Fibroblast of the aortic adventitia (primary cell): Measurements from ENCODE around the gene CARTPT. TPM values are rescaled to one million over a fixed set of nuclear protein-coding genes. Genes with fewer than 3 reads are reported as not detected.
A peak's percentile ranks its signal among the peaks of the same experiment; 100 is the strongest.

Experiments
- DNase-seq: peaks from one replicate; pipeline ENCODE4 v3.0.0-alpha.2; 2010; ENCODE audit warnings: low read depth
- H3K4me3 ChIP-seq: 2 replicates; pipeline ENCODE4 v1.5.1; 2011; ENCODE audit warnings: low read depth, mild to moderate bottlenecking, control low read depth, low read length, moderate library complexity
- total RNA-seq: library from RNA; depleted of rRNA; stranded (reverse); fragments of >200 nt; gene quantifications from 2 replicates; pipeline ENCODE4 v1.2.3, GENCODE V29; 2012; ENCODE audit warnings: low replicate concordance
- TF ChIP-seq, protein P1 (sequence below): IDR thresholded peaks from 2 replicates; pipeline ENCODE4 v1.5.1; 2011; ENCODE audit warnings: mild to moderate bottlenecking, low read length, control low read depth, inconsistent platforms; ENCODE audit not compliant: insufficient read depth

Gene CARTPT
- total RNA-seq, 1 donor = not detected

DNA sequence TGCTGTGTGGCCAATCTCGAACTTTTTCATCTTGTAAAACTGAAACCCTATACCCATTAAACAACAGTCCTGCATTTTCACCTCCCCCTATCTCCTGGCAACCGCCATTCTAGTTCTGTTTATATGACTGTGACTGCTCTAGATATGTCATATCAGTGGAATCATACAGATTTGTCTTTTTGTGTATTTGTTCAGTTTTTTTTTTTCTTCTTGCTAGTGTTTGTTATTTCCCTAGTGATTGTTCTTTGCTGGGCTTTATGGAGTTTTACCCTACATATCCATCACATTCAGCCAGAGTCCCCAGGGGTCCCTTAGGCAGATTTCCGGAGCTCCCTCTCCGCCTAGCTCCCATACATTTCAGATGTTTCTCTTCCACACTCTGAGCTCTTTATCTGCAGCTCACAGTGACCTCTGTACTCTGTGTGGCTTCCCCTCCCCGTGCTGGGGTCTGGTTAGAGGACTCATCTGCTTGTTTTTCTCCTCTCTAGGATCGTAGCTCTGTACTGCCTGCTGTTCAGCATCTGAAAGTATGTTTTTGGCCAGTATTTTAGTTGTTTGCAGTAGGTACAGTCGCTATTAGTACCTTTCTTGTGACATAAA is 25.1 kb upstream of the CARTPT start:
- TF ChIP-seq, protein P1, sequence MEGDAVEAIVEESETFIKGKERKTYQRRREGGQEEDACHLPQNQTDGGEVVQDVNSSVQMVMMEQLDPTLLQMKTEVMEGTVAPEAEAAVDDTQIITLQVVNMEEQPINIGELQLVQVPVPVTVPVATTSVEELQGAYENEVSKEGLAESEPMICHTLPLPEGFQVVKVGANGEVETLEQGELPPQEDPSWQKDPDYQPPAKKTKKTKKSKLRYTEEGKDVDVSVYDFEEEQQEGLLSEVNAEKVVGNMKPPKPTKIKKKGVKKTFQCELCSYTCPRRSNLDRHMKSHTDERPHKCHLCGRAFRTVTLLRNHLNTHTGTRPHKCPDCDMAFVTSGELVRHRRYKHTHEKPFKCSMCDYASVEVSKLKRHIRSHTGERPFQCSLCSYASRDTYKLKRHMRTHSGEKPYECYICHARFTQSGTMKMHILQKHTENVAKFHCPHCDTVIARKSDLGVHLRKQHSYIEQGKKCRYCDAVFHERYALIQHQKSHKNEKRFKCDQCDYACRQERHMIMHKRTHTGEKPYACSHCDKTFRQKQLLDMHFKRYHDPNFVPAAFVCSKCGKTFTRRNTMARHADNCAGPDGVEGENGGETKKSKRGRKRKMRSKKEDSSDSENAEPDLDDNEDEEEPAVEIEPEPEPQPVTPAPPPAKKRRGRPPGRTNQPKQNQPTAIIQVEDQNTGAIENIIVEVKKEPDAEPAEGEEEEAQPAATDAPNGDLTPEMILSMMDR = no peak
- H3K4me3 ChIP-seq = no peak overlapping the region
- DNase-seq = no peak

DNA sequence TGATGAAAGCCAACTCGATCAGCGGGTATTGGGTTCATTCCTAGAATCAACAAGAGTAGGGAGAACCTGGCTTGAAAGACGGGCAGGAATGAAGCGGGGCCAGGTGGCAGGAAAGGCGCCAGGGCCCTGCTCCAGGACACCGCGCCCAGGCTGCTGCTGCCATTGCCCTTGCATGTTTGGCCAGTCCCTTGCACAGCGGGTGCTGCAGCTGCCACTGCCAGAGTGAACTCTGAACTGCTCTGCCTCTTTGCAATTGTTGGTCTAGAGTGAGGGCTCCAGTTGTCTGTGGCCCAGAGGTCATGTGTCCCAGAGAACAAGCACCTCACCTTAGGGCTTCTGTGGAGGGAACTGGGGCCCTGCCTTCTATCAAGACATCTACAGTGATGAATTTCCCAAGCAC is 24.0 kb upstream of the CARTPT start:
- H3K4me3 ChIP-seq = no peak overlapping the region
- DNase-seq = no peak
- TF ChIP-seq, protein P1 = no peak

DNA sequence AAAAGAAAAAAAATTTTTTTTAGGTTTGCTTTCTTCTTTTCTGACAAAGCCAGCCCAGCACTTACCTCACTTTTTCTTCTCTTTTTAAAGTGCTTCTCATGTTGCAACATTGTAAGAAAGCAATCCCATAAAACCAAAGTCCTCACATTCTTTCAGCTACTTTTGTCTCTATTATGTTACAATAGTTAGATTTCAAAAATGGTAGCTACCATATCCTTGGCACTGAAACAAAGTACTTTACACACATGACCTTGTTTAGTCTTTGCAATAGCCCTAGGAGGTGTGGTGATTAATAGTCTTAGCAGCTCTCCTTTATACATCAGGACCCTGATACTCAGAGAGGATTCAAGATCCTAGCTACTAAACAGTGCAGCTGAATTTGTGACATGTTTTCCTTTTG is 23.5 kb upstream of the CARTPT start:
- TF ChIP-seq, protein P1 = no peak
- DNase-seq = peak; percentile 1
- no peak overlapping the region for H3K4me3 ChIP-seq

DNA sequence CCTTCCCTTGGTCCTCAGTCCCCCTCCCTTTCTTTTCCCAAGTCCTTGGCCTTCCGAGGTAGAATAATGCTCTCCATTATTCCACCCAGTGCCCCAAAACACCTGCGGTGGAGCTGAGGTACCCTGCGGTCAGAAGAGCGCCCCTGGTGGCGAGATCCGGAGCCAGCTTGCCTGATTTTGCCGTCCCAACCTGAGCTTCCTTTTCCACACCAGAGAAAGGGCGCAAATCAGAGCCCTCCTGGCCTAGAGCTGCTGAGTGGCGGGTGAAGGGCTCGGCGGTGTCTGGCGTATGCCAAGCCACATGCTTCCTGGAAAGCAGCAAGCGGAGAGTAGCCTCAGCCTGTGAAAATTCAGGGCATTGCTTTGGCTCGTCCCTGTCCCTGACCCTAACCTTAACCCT is 21.1 kb upstream of the CARTPT start:
- no peak overlapping the region for H3K4me3 ChIP-seq
- DNase-seq = no peak
- TF ChIP-seq, protein P1 = peak; percentile 47

DNA sequence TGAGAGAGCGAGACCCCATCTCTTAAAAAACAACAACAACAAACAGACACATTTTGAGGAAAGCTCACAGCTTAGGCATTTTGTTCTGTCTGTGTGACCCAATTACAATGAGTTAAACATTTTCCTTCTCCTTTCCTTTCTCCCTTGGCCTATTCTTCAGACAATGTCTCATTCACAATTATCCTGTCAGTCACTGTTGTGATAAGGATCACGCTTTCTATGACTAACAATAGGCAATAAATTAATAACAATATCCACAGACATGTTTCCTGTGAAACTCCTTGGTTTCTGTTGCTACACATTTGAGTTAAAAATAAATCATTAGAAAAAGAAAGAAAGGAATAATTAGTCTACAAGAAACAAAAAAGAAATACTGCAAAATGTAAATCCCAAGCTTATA is 19.8 kb upstream of the CARTPT start:
- TF ChIP-seq, protein P1 = no peak
- no peak for DNase-seq
- H3K4me3 ChIP-seq = no peak overlapping the region

DNA sequence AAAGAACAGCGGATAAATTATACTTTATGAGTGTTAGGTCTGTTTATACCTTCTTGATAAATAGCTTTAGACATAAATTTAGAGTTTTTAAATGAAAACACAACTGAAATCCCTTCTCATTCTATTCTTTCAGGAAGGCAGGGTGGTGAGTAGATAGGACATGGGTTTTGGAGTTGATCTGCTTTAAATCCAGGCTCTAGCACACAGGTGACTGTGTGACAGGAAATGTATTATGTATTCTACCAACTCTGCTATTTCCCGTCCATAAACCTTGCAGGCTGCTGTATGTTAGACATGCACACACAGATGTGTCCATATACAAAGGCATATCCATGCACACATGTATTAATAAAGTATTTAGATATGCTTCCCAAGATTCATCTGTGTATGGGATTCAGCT is 19.3 kb upstream of the CARTPT start:
- H3K4me3 ChIP-seq = no peak overlapping the region
- no peak for DNase-seq
- TF ChIP-seq, protein P1 = no peak

DNA sequence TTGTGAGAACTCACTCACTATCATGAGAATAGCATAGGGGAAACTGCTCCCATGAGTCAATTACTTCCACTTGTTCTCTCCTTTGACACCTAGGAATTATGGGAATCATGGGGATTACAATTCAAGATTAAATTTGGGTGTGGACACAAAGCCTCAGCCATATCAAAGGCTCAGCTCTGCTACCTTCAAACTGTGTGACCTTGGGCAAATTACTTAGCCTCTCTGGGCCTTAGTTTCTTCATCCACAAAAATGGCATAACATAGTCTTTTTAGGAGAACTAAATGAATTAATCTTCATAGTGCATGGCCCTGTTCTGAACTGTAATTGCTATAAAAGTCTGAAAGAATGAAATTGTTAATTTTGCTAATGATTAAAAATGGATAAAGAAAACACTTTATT is 18.3 kb upstream of the CARTPT start:
- no peak overlapping the region for H3K4me3 ChIP-seq
- no peak for DNase-seq
- TF ChIP-seq, protein P1 = no peak
